HepG2 (cell line): ENCODE measurements around the gene NR2F6. TPM values are rescaled to one million over a fixed set of nuclear protein-coding genes. Genes with fewer than 3 reads are reported as not detected.
A peak's percentile ranks its signal among the peaks of the same experiment; 100 is the strongest.

ENCODE experiments used
- CBX5 ChIP-seq: sonication (generic); formaldehyde crosslinking; IDR thresholded peaks from 2 replicates; pipeline ENCODE4 v1.4.0; 2020; ENCODE audit warnings: missing genetic modification reagents, borderline replicate concordance
- DMAP1 ChIP-seq: IDR thresholded peaks from 2 replicates; pipeline ENCODE4 v1.6.1; 2016
- HDAC2 ChIP-seq: sonication (generic); formaldehyde crosslinking; IDR thresholded peaks from 2 replicates; pipeline ENCODE4 v1.4.0; 2020; ENCODE audit warnings: missing genetic modification reagents
- HNF4G ChIP-seq, 2 experiments: sonication (generic) in 1 of 2; formaldehyde crosslinking in 1 of 2; IDR thresholded peaks; 2 replicates each; pipeline versions ENCODE4 v1.4.0 to v1.6.1; 2011 to 2020; ENCODE audit warnings: borderline replicate concordance in 2 of 2, low read depth in 2 of 2, mild to moderate bottlenecking in 2 of 2, low read length in 1 of 2, missing genetic modification reagents in 1 of 2, moderate library complexity in 1 of 2
- MTF1 ChIP-seq: sonication (generic); formaldehyde crosslinking; IDR thresholded peaks from 2 replicates; pipeline ENCODE4 v1.5.0; 2020; ENCODE audit warnings: missing genetic modification reagents
- RAD21 ChIP-seq: fragments of 450-650 bp; formaldehyde crosslinking; IDR thresholded peaks from 2 replicates; pipeline ENCODE4 v1.5.0; 2020; ENCODE audit warnings: mild to moderate bottlenecking
- RFX1 ChIP-seq: fragments of 450-650 bp; IDR thresholded peaks from 2 replicates; pipeline ENCODE4 v1.6.1; 2017
- SETDB1 ChIP-seq: sonication (generic); formaldehyde crosslinking; IDR thresholded peaks from 2 replicates; pipeline ENCODE4 v1.5.1; 2020; ENCODE audit warnings: missing genetic modification reagents, mild to moderate bottlenecking, borderline replicate concordance
- SMC3 ChIP-seq: IDR thresholded peaks from 2 replicates; pipeline ENCODE4 v1.6.1; 2011; ENCODE audit warnings: low read length, improper control_type of control experiment
- SOX5 ChIP-seq: IDR thresholded peaks from 2 replicates; pipeline ENCODE4 v1.6.1; 2016; ENCODE audit warnings: borderline replicate concordance
- SUZ12 ChIP-seq: fragments of 150-350 bp; IDR thresholded peaks from 2 replicates; pipeline ENCODE4 v1.6.1; 2014; ENCODE audit warnings: low read depth, low read length
- THAP8 ChIP-seq: sonication (generic); formaldehyde crosslinking; IDR thresholded peaks from 2 replicates; pipeline ENCODE4 v1.5.1; 2020; ENCODE audit warnings: missing genetic modification reagents, mild to moderate bottlenecking, borderline replicate concordance
- ZBTB20 ChIP-seq: sonication (generic); formaldehyde crosslinking; IDR thresholded peaks from 2 replicates; pipeline ENCODE4 v1.8.1; 2023; ENCODE audit warnings: missing genetic modification reagents, low read depth, mild to moderate bottlenecking, borderline replicate concordance
- ZBTB39 ChIP-seq: sonication (generic); formaldehyde crosslinking; IDR thresholded peaks from 2 replicates; pipeline ENCODE4 v1.5.0; 2020; ENCODE audit warnings: missing genetic modification reagents
- ZNF101 ChIP-seq: sonication (generic); formaldehyde crosslinking; IDR thresholded peaks from 2 replicates; pipeline ENCODE4 v1.4.0; 2020; ENCODE audit warnings: mild to moderate bottlenecking, low read depth, missing genetic modification reagents, borderline replicate concordance
- ZNF75D ChIP-seq: sonication (generic); formaldehyde crosslinking; IDR thresholded peaks from 2 replicates; pipeline ENCODE4 v1.8.1; 2023; ENCODE audit warnings: missing genetic modification reagents, mild to moderate bottlenecking, borderline replicate concordance
- ZNF761 ChIP-seq: sonication (generic); formaldehyde crosslinking; conservative IDR thresholded peaks from 2 replicates; pipeline ENCODE4 v1.4.0; 2020; ENCODE audit warnings: mild to moderate bottlenecking, missing genetic modification reagents
- ZNF766 ChIP-seq: sonication (generic); formaldehyde crosslinking; IDR thresholded peaks from 2 replicates; pipeline ENCODE4 v1.5.0; 2020; ENCODE audit warnings: missing genetic modification reagents, borderline replicate concordance
- ZNF777 ChIP-seq: sonication (generic); formaldehyde crosslinking; IDR thresholded peaks from 2 replicates; pipeline ENCODE4 v1.4.0; 2020; ENCODE audit warnings: missing genetic modification reagents
- ZSCAN22 ChIP-seq: sonication (generic); formaldehyde crosslinking; IDR thresholded peaks from 2 replicates; pipeline ENCODE4 v1.4.0; 2020; ENCODE audit warnings: mild to moderate bottlenecking, missing genetic modification reagents
- ZUFSP ChIP-seq: sonication (generic); formaldehyde crosslinking; IDR thresholded peaks from 2 replicates; pipeline ENCODE4 v1.9.0; 2021; ENCODE audit warnings: missing genetic modification reagents, mild to moderate bottlenecking, borderline replicate concordance
- polyA plus RNA-seq, 8 experiments: library from polyadenylated mRNA; depleted of rRNA in 3 of 8; stranded (reverse) in 7 of 8; unstranded in 1 of 8; fragments of >200 nt; fragmentation: Illumina TruSeq in 4 of 8; extraction: Trizol in 4 of 8; gene quantifications; 2 replicates each; pipeline versions ENCODE4 v1.2.1 to v1.2.3, GENCODE V29; 2011 to 2016; ENCODE audit warnings: low read depth in 4 of 8, missing spikeins in 1 of 8, mixed read lengths in 1 of 8; ENCODE audit not compliant: insufficient read depth in 1 of 8
- total RNA-seq, 5 experiments: library from RNA; depleted of rRNA; stranded (reverse); fragments of >200 nt; fragmentation: Illumina TruSeq; extraction: Trizol; gene quantifications; 2 replicates each; pipeline ENCODE4 v1.2.3, GENCODE V29; 2016; ENCODE audit warnings: low read depth in 1 of 5
- TF ChIP-seq, protein P1 (sequence below): sonication (generic); formaldehyde crosslinking; IDR thresholded peaks from 2 replicates; pipeline ENCODE4 v1.5.0; 2020; ENCODE audit warnings: missing genetic modification reagents
- TF ChIP-seq, protein P2 (sequence below): sonication (generic); formaldehyde crosslinking; IDR thresholded peaks from 2 replicates; pipeline ENCODE4 v1.4.0; 2020; ENCODE audit warnings: missing genetic modification reagents

The NR2F6 gene
- total and polyA plus RNA-seq, 2 of the 13 experiments (the other 11 are each of a cell fraction or from before 2014, with no cell fraction given) = 30.9 to 72.4 TPM

- TF ChIP-seq ZNF761 (0 out of 2 replicates have a peak, but pooled peaks have one; percentile 38), ZNF101 (CRISPR knock-in tag) (no peak), CBX5 (CRISPR knock-in tag) (0 out of 2 replicates have a peak, but pooled peaks have one; percentile 15), RAD21 (peak; percentile 98), SMC3 (peak; percentile 42; the same call in 1 of the 2 replicates), ZBTB39 (CRISPR knock-in tag) (no peak), HNF4G (IDR thresholded peaks at IDR 0.05; ENCODE audit: borderline replicate concordance, low read depth, low read length) (peak; percentile 15; the same call in 1 of the 2 replicates), HNF4G (CRISPR knock-in tag; IDR thresholded peaks at IDR 0.05; ENCODE audit: borderline replicate concordance, low read depth) (no peak), MTF1 (CRISPR knock-in tag) (no peak), HDAC2 (CRISPR knock-in tag) (0 out of 2 replicates have a peak, but pooled peaks have one; percentile 53), ZNF75D (CRISPR knock-in tag) (no peak), ZNF766 (CRISPR knock-in tag) (no peak), SUZ12 (no peak), ZNF777 (CRISPR knock-in tag) (peak; percentile 30; the same call in 1 of the 2 replicates), DMAP1 (CRISPR knock-in tag) (no peak), ZUFSP (CRISPR knock-in tag) (no peak), THAP8 (no peak), SETDB1 (CRISPR knock-in tag) (no peak), ZSCAN22 (CRISPR knock-in tag) (0 out of 2 replicates have a peak, but pooled peaks have one; percentile 38), ZBTB20 (CRISPR knock-in tag) (0 out of 2 replicates have a peak, but pooled peaks have one; percentile 24), SOX5 (CRISPR knock-in tag) (peak; percentile 38; the same call in 1 of the 2 replicates), RFX1 (no peak)
- TF ChIP-seq, protein P1, sequence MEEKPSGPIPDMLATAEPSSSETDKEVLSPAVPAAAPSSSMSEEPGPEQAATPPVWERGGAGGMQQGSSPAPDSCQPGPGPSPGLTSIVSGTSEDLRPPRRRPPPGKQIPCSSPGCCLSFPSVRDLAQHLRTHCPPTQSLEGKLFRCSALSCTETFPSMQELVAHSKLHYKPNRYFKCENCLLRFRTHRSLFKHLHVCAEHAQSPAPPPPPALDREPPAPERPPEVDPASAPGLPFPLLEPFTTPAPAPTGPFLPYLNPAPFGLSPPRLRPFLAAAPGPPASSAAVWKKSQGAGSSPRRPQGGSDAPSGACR (CRISPR knock-in tag) = 0 out of 2 replicates have a peak, but pooled peaks have one; percentile 57
- TF ChIP-seq, protein P2, sequence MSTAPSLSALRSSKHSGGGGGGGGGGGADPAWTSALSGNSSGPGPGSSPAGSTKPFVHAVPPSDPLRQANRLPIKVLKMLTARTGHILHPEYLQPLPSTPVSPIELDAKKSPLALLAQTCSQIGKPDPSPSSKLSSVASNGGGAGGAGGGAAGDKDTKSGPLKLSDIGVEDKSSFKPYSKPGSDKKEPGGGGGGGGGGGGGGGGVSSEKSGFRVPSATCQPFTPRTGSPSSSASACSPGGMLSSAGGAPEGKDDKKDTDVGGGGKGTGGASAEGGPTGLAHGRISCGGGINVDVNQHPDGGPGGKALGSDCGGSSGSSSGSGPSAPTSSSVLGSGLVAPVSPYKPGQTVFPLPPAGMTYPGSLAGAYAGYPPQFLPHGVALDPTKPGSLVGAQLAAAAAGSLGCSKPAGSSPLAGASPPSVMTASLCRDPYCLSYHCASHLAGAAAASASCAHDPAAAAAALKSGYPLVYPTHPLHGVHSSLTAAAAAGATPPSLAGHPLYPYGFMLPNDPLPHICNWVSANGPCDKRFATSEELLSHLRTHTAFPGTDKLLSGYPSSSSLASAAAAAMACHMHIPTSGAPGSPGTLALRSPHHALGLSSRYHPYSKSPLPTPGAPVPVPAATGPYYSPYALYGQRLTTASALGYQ (CRISPR knock-in tag) = 0 out of 2 replicates have a peak, but pooled peaks have one; percentile 38
Measured at GRCh38 chr19:17282488-17283125, 36.9 kb upstream of the NR2F6 start (continued).
